HG02610 (cell line): ENCODE results near the gene KRTAP5-2.

Experiments used
- ATAC-seq: cut with Tn5 transposase; IDR thresholded peaks from one replicate; pipeline ENCODE4 v1.9.1; 2021; ENCODE audit warnings: mild to moderate bottlenecking, moderate library complexity; ENCODE audit not compliant: unreplicated experiment

The KRTAP5-2 gene

DNA sequence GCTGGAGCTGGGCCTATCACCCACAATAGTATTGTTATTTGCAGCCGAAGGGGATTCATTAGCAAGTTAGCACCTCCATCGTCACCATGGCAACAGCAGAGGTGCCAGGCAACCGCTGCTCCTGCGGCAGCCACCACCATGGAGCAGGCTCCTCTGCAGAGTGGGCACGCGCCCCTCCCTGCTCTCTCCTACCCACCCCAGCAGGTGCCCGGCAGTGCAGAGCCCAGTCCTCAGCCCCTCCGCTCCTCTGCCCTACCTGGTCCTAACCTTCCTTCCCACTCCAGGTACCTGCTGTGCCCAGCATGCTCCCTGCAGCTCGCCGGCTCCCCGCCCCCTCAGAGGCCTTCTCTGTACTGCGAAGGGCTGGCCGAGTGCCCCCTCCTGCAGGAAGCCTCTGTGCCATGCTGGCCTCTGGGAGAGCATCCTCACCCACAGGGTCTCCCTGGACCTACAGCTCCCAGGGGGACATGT, 29.6 kb downstream of the KRTAP5-2 start:
- no peak for ATAC-seq

DNA sequence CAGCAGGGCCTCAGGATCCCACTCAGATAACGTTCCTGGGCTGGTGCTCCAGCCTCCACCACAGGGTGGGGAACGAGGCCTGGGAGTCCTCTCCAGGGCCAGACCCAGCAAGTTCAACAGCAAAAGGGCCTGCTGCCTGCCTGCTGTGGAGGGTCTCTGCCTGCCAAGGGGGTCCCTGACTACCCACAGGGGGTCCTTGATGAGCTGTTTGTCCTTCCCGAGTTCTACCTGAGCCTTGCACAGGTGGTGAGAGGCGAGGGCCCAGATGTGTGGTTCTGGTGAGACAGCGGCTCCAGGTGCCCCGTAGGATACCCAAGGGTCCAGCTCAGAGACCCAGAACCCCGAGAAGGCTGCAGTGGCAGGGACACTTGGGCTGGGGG, 30.4 kb downstream of the KRTAP5-2 start:
- ATAC-seq: no peak

GRCh38 chr11:1567052-1567720, 30.9 kb downstream of the KRTAP5-2 start:
- no peak for ATAC-seq

DNA sequence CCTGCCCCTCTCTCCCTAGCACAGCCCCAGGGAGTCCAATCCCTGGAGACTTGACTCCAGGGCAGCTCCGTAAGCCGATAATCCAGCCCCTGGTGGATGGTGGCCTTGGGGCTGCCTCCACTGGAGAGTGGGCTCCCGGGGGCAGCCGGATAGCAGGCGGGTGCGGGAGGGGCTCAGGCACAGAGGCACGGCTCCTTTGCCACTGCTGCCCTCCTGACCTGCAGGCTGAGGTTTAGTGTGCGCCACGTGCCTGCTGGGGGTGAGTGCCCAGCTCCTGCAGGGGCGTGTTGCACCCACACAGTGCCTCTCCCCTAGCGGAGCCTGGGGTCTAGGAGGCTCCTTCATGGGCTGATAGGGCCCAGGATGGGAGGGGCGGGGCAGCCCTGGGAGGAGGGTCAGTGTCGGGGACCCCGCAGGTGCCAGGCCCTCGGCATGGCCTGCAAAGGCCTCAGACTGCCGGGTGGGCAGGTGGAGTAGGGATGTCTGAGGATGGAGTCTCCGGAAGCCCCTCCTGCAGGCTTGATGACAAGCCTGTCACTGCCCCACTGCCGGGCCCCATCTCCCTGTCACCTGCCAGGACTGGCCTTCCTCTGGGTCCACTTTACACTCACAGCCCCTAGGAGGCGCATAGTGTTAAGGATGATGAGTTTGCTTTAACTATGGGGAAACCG, 31.6 kb downstream of the KRTAP5-2 start:
- no peak for ATAC-seq

GRCh38 chr11:1565904-1566247, 32.2 kb downstream of the KRTAP5-2 start:
- no peak for ATAC-seq

GRCh38 chr11:1565173-1565903, 32.8 kb downstream of the KRTAP5-2 start:
- no peak for ATAC-seq

- no peak for ATAC-seq
Observed at GRCh38 chr11:1564535-1565172, 33.4 kb downstream of the KRTAP5-2 start.

DNA sequence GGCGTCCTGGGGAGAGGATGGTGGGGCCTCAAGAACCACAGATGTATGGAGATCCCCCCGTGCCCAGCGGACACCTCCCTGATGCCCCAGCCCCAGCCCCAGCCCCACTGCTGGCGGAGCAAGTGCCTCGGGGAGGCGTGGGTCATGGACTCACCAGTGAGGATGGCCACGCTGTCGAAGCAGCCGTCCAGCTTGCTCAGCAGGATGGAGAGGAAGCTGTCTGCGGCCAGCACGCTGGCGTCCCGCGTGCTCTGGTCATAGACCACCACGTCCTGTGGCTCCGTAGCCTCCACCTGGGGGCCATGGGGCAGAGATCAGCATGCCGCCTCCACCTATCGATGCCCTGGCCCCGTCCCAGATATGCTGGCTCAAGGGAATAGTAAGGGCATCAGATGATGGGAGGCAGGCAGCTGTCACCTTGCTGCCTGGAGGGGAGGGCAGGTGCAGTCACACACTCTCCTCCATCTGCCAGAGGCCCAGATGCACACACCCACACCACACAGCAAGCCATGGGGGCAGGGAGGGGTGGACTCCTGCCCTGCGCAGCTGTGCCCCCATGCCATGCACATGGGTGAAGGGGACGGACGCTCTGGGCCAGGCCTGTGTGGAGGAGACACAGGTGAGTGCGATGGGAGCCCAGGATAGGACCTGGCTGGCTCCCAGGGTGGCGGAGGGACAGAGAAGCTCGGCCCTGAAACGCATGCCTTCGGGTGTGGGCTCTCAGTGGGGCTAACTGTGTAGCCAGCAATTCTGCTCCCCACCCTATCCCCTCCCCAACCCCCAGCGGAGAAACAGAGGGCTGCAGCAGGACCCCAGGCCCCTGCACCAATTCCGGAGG, 34.2 kb downstream of the KRTAP5-2 start:
- ATAC-seq: no peak

DNA sequence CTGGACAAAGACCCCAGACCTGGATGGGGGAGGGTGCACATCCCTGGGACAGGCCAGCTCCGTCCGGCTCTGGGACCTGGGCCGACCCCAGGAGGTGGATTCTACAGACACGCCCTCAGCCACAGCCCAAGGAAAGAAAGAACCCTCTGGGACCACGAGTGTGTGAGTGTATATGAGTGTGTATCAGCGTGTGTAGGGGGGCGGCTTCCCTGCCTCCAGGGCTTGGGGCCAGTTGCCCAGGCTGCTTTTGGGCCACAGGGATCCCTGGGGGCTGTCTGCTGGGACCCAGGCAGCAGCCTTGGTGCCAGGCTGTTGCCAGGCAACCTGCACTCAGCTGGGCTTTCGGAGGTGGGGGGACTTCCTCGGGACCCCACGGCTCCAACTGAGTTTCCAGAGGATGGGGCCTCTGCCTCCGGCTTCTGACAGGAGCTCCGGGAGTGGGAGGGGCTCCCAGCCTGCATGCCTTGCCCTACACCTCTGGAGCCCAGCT, 34.9 kb downstream of the KRTAP5-2 start:
- no peak for ATAC-seq

GRCh38 chr11:1562469-1563148, 35.5 kb downstream of the KRTAP5-2 start:
- ATAC-seq: no peak

DNA sequence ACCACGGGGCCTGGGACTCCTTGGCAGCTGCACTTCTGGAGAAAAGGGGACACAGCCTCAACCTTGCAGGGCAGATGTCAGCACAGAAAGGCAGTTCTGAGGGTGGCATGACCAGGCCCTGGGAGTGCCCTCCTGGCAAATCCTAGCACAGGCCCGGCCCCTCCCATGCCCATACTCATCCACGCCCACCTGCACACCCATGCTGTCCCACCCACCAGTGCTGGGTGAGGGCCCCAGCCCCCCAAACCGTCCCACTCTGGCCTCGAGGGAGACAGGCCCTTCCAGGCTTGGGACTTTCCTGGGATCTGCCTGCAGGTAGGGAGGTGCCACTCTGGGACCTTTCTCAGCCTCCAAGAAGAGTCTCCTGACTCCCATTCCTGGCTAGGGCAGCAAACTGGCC, 36.1 kb downstream of the KRTAP5-2 start:
- ATAC-seq: no peak

GRCh38 chr11:1561266-1561665, 36.8 kb downstream of the KRTAP5-2 start:
- ATAC-seq: no peak

- ATAC-seq: no peak
Observed at GRCh38 chr11:1560649-1561251, 37.3 kb downstream of the KRTAP5-2 start.

DNA sequence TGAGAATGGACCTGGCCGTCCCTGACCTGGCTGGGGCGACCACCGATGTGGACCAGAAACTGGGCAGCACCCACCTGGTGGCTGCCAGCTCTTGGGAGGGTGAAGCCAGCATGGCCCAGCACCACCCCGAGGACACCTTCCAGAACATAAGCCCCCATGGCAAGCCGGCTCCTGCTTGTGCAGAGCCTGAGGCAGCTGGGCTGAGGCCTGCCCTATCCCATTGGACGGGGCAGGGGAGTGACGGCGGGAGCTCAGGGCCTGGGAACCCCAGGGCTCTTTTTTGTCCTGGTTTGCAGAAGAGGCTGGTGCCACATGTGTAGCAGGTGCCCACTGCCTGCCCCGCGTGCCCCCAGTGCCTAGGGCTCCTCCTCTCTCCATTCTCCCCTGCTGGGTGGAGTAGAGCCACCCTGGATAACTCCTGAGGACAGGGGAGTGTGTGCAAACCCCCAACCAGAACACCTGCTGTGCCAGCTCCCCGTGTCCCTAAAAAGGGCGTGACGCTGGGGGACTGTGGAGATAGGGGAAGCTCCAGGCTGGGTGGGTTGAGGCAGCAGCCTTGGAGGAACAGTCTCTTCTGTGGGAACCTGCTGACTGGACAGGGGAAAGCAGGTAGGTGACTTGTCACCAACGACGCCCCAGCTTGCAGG, 38.0 kb downstream of the KRTAP5-2 start:
- ATAC-seq: no peak

DNA sequence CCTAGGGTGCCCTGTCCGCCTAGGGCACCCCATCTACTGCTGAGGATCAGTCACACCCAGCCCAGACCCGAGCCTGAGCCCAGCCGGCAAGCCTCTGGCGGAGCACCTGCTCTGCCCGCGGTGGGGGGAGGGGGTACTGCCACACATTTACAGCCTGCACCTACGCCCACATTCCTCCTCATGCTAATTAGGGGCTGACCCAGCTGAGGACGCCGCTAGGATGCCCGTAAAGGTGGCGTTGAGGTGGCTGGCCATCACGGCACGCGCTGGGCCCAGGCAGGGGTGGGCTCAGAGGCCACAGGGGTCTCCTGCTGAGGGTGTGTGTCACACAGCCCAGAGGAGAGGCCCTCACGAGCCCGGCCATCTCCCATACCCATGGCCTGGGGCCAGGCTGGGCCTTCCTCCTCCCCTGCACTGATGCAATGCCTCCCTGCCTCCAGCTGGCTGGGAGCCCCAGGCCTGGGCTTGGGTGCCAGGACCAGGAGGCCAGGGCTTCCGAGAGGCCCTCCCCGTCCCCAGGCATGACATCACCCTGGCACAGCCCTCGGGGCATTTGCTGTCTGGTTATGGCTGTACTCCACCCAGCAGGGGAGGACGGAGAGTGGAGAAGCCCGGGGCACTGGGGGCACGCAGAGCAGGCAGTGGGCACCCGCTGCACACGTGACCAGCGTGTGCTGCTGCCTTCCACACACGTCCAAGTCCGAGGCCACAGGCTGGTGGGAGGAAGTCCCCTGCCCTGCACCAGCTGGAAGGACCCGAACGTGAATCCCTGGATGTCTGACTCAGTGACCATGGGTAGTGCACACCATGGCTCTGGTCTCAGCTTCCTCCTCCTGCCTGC, 38.8 kb downstream of the KRTAP5-2 start:
- no peak for ATAC-seq

DNA sequence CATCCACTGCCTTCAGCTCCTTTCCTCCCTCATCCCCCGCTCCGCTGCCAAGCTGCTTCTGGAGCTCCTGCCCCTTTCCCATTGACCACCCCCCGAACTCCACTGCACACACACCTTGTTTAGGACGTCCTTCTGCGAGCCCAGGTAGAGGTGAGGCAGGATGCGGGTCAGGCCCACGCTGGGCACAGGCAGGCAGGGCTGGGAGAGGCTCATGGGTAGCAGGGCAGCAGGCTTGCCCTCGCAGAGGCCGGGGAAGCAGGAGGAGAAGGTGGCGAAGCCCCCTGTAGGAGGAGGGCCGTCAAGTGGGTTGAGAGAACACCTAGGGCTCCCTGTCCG, 39.4 kb downstream of the KRTAP5-2 start:
- ATAC-seq: no peak

DNA sequence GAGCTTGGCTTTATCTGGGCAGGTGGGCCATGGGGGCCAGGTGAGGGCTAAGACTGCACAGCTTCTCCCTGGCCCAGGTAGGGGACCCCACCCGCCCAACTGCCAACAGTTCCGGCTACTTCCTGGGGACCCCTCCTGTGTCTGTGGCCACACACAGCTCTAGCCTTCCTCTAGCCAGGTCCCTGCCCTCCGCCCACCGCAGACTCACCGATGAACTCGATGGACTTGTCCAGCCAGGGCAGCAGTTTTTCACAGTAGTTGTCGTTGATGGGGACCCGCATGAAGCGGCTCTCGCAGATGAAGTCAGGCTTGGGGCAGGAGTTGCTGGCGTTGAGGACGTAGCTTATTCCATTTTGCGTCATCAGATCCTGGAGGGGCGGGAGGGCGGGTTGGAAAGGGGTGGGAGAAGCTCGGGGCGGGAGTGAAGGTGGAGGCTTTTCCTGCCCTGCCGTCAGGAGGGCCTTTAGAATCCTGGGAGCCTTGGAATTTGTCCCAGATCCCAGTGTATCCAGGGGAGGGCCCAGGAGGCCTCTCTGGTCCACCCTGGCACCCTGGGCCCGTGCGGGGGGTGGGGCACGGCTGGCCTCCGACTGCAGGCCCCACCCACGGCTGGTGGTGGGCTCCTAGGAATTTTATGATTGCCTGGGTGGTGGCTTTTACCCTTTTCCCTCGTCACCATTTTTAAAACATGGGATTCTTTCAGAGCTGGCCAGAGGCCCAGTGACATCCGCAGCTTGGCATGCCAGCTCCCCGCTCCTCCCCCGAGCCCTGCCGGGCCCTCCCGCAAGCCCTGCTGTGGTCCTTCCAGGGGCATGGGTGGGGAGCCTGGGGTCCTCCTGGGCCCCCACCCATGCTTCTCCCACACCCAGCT, 40.0 kb downstream of the KRTAP5-2 start:
- no peak for ATAC-seq
